GM19438 (cell line): Measurements from ENCODE around the gene ATP8B3.

ENCODE experiments used
- ATAC-seq: cut with Tn5 transposase; IDR thresholded peaks from one replicate; pipeline ENCODE4 v1.9.1; 2021; ENCODE audit warnings: low read depth; ENCODE audit not compliant: unreplicated experiment

The ATP8B3 gene

DNA sequence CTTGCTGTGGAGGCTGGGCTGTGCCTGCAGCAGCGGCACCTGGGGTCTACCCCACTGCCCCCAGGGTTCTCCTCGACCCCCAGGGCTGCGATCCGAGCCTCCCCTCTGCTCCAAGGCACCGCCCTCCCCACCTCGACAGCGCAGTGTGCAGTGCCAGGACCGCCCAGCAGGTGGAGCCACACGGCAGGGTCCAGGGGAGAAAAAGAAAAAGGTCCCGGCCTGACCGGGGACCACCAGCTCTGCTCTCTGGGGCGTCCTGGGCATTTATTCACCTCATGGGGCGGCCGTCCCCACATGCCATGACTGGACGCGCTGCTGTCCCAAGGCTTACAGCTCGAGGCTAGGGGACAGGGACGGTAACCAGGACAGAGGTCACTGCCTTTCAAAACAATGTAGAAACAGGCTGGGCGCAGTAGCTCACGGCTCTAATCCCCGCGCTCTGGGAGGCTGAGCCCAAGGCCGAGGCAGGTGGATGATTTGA is 25.6 kb upstream of the ATP8B3 start:
- ATAC-seq, result no peak

DNA sequence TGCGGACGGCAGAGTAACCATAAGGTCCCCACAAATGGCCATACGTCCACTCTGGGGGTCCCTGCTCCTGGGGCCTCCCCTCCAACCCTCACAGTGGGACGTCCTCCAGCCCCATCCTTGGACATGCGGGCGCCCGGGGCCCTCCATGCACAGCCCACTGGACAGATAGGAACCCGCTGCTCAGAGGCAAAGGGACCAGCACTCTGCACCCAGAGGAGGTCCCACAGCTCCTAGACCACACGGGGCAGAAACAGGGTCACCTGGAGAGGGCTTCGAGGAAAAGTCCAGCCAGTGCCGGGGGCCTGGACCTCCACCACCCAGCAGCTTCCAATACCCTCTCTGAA is 25.1 kb upstream of the ATP8B3 start:
- ATAC-seq, result no peak

DNA sequence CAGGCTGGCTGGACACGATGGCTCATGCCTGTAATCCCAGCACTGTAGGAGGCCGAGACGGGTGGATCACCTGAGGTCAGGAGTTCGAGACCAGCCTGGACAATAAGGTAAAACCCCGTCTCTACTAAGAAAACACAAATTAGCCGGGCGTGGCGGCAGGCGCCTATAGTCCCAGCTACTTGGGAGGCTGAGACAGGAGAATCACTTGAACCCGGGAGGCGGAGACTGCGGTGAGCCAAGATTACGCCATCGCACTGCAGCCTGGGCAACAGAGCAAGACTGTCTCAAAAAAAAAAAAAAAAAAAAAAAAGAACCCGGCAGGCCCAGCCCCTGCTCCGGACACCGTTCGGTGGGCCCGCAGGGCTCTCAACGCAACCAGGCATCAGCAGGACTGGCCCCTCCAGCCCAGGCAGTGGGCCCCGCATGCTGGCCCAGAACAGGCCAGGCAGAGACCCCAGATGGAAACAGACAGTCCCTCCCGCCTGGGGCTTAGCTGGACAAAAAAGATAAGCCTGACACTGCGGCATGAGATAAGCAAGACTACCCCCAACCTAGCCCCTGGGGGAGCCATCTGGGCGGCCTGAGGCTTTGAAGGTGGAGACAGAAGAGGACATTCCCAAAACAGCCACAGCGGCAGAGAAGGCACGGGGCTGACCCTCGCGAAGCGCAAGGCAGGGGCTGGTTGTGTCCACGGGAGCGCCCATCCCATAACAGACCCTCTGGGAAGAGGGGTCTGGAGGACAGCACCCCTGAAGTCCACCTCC is 24.6 kb upstream of the ATP8B3 start:
- no peak for ATAC-seq

DNA sequence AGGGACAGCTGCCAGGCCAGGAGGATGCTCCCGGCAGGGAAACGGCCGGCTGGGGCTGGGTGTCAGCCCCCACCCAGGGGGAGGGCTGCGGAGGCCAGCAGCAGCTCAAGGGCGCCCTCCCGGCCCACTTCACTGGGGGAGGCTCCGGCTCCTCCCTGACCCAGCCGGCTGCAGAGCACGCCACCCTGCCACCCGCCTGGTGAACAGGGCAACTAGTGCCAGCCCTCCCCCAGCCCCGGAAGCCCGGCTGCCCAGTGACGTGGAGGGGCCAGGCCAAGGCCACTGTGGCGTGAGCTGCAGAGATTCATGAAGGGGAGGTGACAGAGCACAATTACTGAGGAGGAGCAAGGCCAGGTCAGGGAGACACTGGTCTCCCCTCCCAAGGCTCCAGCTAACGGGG is 21.5 kb upstream of the ATP8B3 start:
- ATAC-seq, result no peak

DNA sequence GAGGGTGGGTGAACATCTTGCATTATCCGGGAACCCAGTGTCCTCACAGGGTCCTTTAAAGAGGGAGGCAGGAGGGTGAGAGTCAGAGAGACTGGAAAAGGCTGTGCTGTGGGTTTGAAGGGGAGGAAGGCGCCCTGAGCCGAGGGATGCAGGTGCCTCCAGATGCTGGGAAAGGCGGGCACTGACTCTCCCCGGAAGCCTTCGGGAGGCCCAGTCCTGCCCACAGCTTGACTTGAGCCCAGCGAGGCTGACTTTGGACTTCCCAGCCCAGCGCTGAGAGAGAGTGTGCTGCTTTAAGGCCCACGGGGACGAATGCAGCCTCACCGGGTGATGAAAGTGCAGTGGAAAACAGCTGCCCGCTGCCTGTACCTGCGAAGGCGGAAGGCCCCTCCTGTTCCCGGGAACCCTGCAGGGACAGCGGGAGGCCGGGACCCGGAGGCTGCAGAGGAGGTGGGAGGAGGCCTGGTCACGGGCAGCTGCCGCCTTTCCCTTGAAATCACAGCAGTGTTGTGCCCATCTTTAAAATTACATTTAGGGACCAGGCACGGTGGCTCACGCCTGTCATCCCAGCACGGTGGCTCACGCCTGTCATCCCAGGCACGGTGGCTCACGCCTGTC is 20.1 kb upstream of the ATP8B3 start:
- no peak for ATAC-seq

DNA sequence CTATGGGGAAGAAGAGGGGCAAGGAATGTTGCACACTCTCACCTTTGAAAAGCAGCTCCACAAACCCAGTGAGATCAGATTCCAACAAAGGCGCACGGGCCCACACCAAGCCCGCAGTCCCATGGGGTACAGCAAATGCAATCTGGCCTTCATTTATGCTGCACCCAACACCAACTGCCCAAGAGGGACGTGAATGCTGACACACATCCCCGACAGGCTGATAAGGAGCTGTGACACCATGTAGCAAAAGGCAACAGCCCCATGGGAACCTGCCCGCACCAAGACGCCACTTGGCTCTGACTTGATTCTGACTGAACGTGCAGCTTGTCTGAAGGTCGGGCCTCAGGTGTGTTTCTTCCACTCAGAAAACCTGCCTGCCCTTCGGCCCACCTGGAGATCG is 18.9 kb upstream of the ATP8B3 start:
- ATAC-seq, result no peak

DNA sequence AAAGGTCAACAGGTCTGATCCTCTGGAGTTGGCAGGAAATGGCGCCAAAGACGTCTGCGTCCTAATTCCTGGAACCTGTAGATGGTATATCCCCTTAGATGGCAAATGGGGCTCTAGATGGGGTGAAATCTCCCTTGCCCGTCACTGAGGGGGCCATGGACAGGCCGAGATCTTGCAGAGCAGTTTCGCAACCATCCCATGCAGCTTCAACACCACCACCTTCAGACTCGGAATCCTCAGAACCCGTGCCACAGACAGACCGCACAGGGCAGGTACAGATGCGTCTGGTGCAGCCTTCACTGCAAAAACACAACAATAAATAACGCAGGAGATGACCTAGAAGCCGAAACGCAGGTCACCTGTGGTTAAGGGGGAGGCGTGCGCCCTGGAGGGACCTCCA is 18.5 kb upstream of the ATP8B3 start:
- no peak for ATAC-seq

DNA sequence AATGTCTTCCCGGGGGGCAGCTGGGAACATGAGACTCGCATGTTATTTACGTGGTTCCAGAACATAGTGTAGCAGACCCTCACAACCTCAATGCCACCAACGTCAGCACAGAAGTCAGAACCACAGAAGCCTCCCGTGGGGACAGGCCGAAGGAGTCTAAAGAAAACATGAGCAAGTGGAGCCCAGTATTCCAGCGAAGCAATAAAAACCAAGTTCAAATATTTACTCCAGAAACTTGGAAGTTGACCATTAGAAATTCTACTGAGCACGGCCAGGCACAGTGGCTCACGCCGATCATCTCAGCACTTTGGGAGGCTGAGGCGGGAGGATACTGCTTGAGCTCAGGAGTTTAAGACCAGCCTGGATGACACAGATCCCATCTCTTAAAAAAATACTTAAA is 17.9 kb upstream of the ATP8B3 start:
- no peak for ATAC-seq

DNA sequence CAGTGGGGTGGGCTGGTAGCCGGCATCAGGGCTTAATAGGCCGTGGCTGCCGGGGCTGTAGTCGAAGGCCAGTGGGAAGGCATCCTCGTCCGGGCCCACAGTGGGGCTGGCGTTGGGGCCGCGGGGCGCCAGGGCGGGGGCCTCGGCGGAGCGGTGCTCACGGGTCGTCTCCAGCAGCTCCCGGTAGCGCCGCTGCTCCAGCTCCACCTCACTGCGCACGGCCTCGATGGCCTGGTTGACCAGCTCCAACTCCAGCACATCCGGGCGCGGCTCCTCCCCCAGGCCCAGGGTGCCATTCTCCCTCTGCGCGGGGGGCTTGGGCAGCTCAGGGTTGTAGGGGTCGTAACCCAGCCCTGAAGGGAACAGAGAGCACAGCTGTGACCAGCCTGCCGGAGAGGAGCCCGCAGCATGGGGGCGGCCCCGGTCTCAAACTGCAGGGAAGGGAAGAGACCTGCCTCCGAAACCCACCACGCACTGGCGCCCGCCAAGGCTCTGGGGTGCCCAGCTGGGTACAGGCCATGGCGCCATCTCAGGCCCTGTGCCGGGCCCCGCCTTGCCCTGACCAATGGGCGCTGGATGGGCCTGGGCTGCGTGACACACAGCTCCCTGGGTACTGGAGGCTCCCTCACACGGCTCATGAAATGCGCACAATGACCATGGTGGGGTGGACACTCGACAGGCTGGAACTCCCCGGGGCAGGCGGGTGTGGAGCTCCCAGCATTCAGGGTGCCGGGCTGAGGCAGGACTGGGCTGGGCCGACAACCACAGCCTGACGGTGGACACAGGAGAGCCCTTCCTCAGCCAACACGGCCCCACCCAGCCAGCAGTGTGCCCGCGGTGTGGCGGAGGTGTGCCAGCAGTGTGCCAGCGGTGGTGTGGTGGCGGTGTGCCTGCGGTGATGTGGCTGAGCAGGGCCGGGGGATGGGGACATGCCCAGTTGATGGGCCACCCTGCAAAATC is 16.5 kb upstream of the ATP8B3 start:
- ATAC-seq, result no peak

DNA sequence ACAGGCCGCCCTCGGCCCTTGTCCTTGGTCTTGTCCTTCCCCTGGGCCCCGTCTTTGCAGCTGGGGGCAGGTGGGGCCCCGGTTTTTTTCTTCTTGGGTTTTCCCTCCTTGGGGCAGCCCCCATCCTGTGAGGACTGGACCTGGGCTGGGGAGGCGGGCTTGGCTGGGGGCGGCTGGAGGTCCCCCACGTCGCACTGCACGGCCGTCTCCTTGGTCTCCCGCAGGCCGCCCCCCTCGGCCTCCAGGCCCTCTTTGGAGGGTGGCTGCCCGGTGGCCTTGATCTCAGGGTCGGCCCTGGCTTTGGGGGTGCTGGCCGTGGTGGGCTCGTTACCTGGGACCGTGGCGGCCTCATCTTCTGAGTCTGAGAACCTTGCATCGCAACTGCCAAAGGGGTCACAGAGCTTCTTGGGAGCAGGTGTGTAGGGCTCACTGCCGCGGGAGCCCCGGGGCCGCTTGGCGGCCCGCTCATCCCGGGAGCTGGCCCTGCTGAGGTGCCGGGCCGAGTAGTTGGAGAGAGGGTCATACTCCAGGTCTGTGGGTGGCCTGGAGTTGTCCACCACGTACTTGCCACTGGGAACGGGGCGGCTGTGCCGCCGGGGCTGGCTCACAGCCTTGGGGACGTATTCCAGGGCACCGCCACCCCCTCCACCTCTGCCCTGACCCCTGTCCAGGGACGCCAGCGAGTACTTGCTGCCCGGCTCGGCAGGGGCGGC is 15.6 kb upstream of the ATP8B3 start:
- no peak for ATAC-seq

DNA sequence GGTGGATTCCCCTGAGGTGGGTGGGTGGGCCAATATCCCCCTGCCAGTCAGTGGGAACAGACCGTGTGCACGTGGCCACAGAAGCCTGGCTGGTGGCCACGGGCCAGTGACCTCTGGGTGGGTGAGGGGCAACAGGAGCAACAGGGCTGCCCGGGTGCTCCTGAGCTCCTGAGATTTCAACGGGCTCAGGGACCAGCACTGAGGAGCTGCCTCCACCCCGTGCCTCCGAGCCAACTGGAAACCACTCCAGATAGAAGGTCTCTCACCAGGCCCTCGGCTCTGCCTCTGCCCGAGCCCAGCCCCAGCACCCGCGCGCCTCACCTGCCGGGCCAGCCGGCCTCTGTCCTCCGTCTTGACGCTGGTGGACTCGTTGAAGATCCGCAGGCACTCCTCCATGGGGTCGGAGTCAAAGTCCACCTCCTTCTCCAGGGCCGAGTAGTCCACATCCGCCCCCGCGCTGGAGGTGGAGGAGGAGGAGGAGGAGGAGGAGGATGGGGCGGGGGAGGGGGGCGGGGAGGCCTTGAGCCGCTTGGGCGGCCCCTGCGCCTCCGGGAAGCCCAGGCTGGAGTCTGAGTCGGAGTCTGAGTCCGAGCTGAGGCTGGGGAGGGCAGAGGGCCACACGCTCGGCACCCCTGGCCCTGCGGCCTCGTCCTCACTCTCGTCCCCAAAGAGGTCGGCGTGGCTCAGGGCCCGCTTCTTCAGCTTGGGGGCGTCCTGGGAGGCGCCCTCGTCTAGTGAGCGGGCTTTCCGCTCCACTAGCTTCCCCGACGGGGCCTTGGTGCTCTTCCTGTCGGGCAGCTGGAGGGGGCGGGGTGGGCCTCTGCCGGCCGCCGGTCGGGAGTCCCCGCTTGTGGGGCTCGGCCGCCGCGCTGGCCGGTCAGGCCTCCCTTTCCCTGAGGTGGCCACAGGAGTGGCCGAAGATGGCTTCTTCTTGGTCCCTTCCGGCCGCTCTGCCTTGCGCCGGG is 14.8 kb upstream of the ATP8B3 start:
- ATAC-seq, result no peak

DNA sequence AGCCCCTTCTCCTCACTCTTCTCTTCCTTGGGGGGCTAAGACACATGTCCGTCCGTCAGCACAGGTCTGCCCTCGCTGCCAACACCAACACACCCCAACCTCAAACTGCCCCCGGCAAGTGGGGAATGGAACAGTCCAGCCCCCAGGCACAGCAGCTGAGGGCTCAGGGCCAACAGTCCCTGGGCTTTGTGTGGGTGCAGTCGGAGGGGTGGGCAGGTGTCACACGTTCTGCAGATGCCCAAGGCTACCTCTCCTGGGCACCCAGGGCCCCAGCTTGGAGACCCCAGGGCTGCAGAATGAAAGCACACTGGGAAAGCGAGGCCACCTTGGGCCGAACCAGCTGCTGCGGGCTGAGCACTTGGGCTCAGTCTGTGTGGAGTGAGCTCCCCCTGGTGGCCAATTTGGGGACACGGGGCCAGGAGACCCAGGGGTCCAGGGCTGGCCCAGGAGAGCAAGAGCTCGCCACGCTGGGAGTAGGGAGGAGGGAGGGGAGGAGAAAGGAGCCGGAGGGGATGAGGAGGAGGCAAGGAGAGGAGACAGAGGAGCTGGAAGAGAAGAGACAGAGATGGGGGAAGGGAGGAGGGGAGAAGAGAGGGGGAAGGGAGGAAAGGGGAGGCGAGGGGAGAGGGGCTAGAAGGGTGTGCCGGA is 14.0 kb upstream of the ATP8B3 start:
- no peak for ATAC-seq

DNA sequence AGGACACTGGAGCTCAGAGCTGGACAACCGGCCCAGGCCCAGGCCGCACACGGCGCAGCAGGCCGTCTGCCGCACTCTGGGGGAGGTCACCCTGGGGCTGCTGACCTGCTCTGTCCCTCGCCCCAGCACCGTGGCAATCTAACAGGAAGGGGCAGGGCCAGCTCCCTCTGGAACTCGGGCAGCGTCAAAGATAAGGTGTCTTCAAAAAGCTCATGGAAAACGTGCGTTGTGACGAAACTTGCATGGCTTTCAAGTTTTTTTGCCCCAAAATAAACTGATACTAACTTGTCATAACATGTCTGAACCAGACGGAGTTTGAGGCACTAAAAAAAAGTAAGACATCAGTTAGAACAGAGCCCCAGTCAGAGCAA is 12.2 kb upstream of the ATP8B3 start:
- no peak for ATAC-seq

DNA sequence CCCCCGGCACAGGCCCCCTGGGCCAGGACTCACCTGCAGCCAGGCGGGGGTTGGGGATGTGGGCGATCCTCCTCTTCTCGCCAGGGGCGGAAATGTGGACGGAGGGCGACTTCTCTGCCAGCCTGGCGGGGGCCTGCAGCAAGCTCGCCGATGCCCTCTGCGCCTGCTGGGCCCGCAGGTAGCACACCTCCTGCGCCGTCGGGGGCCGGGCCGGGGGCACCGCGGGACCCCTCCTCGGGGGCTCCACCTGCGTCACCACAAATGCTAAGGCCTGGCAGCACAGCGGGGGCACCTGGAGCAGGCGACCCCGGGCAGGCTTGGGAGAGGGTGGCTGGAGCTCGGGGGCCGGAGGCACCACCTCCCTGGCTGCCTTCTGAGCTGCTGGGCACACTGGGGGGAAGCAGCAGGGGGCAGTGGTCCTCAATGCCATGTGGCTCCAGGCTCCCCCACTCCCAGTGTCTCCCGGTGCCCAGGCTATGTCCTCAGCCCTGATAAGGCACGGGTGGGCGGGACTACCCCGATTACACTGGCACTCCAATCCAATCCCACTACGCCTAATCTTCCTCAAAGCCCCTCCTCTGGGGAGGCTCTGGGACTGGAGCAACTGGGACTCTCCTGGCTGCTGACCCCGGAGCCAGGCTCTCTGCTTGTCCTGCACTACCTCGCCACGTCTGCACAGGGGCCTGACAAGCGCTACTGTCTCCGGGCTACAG is 11.6 kb upstream of the ATP8B3 start:
- no peak for ATAC-seq

DNA sequence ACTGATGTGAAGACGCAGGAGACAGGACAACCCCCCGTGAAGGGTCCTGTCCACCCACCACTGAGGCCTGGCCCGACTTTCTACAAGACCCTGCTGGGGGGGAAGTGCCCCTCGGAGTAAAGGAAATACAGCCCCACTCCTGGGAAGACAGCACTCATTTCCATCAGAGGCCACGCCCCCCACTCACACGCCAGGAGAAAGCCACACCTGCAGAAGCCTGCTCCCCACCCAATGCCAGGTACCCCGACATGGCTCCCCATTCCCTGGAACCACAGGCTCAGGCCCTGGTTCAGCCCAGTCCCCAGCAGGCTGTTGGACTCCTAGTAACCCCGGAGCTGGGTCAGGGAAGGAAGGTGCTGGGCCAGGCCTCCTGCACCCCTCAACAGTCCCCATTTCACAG is 10.9 kb upstream of the ATP8B3 start:
- no peak for ATAC-seq

DNA sequence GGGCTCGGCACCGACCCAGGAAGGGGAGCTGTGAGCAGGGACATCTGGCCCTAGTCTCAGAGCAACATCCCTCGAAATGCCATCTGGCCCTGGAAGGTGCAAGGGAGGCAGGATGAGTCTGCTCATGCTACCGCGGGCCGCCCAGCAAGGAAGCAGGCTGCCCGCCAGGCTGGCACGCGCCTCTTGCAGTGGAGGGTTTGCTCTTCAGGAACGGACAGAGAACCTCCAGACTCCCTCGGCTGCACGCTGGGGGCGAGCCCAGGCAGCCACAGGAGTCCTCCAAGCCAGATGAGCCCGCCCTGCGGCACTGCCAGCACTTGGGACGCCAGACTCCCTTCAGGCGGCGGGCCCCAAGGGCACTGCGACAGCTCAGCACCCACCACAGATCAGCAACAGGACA is 10.1 kb upstream of the ATP8B3 start:
- no peak for ATAC-seq

DNA sequence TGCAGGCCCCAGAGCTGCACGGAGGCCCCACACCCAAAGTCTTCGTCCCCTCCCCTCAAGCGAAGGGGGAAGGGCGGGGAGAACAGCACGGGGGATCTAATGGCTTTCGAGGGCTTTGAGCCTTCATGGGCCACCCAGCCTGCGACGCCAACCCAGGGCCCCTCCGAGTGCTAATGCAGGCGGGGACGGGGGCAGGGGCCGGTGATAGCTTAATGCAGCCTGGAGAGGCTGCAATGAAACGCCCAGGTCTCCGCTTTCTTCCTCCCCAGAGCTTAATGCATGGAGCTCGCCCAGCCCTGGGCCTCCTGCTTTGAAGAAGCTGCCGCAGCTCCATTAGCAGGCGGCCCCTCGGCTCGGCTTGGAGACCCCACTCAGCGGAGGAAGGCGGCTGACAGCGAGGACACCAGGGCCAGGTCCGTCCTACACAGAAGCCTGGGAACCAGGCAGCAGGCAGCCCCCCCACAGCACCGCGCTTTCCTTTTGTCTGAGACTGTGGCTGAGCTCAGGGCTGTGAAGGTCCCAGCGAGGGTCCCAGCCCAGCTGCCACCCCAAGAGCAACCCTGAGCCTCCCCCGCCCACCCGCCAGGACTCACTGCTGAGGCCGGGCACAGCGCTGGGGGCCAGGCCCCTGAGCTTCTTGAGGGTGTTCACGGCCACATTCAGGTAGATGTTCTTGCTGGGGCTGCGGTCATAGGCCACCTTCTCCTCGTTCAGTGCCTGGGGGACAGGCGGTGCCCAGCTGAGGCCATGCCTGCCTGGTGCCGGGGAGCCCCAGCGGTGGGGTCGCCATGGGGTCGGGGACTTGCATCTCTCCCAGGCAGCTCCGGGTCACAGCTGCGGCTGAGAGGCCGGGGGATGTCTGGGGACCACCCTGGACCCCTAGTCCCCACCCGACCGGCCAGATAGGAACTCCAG is 7.5 kb upstream of the ATP8B3 start:
- ATAC-seq, result no peak
